HCT116 (cell line): Measurements from ENCODE around the gene ZNF653. TPM values are rescaled to one million over a fixed set of nuclear protein-coding genes. Genes with fewer than 3 reads are reported as not detected.
A peak's percentile ranks its signal among the peaks of the same experiment; 100 is the strongest.

Experiments used
- ATAC-seq: fragments of 200-7000 bp; cut with Tn5 transposase; 2 replicates; pipeline ENCODE4 v1.9.1; 2020; ENCODE audit warnings: mild to moderate bottlenecking, moderate library complexity
- BruUV-seq: library from RNA; stranded (reverse); fragments of 400-500 nt; replicated peaks from 2 replicates; lab custom pipeline; 2021; lab: Mats Ljungman, UMichigan
- CTCF ChIA-PET: fragments of 300-600 bp; sonication (Branson Sonifier 250); formaldehyde crosslinking; loops from one replicate; lab custom pipeline; 2021; ENCODE audit warnings: antibody characterized with exemption; lab: Charles Lee
- POLR2A ChIA-PET: fragments of 300-600, 350-600 bp; sonication (Branson Sonifier 250); formaldehyde crosslinking; loops from one replicate; lab custom pipeline; 2021; ENCODE audit warnings: antibody characterized with exemption; lab: Charles Lee
- RAD21 ChIA-PET, 2 experiments: fragments of 300-600 bp; sonication (Branson Sonifier 250); formaldehyde crosslinking; loops; one replicate each; lab custom pipeline; 2023; ENCODE audit warnings: low total read pairs in 2 of 2; ENCODE audit not compliant: uncharacterized antibody in 2 of 2, unreplicated experiment in 2 of 2, low non-redundant PET in 1 of 2; lab: Charles Lee
- DNase-seq: peaks from one replicate; pipeline ENCODE4 v3.0.0-alpha.2; 2010; ENCODE audit warnings: low read depth, low spot score
- H2AFZ ChIP-seq: fragments of 200-600 bp; shearing (Covaris generic), sonication (generic); 2 replicates; pipeline ENCODE4 v1.6.1; 2017; ENCODE audit warnings: low read depth, mixed run types, mixed read lengths, antibody characterized with exemption, low read length; ENCODE audit not compliant: poor library complexity, severe bottlenecking
- H3K27ac ChIP-seq: 2 replicates; pipeline ENCODE4 v1.5.1; 2012; ENCODE audit warnings: low read depth, low read length
- H3K27me3 ChIP-seq: fragments of 200-600 bp; sonication (generic); 2 replicates; pipeline ENCODE4 v1.6.1; 2016; ENCODE audit warnings: mixed run types, low read length, mixed read lengths; ENCODE audit not compliant: insufficient read depth
- H3K36me3 ChIP-seq, 2 experiments: fragments of 200-500 bp in 1 of 2; fragments of 200-600 bp in 1 of 2; sonication (Bioruptor generic) in 1 of 2; sonication (generic) in 1 of 2; 2 replicates each; pipeline versions ENCODE4 v1.5.1 to v1.6.1; 2014 to 2016; ENCODE audit warnings: low read length in 2 of 2, inconsistent platforms in 1 of 2, mixed read lengths in 1 of 2, mixed run types in 1 of 2; ENCODE audit not compliant: insufficient read depth in 2 of 2, control insufficient read depth in 1 of 2
- H3K4me1 ChIP-seq, 2 experiments: fragments of 200-600 bp in 1 of 2; sonication (generic) in 1 of 2; 2 replicates each; pipeline versions ENCODE4 v1.5.1 to v1.6.1; 2012 to 2017; ENCODE audit warnings: low read length in 2 of 2, inconsistent platforms in 1 of 2, mild to moderate bottlenecking in 1 of 2, mixed read lengths in 1 of 2, mixed run types in 1 of 2, moderate library complexity in 1 of 2; ENCODE audit not compliant: insufficient read depth in 2 of 2, control insufficient read depth in 1 of 2
- H3K4me2 ChIP-seq: fragments of 200-600 bp; sonication (generic); 2 replicates; pipeline ENCODE4 v1.6.1; 2017; ENCODE audit warnings: mixed run types, low read length, mixed read lengths
- H3K4me3 ChIP-seq, 2 experiments: fragments of 200-600 bp in 1 of 2; sonication (generic) in 1 of 2; replicated peaks in 1 of 2; 2 replicates each; pipeline ENCODE4 v1.5.1; 2011 to 2016; ENCODE audit warnings: low read length in 2 of 2, control low read depth in 1 of 2, low read depth in 1 of 2, mild to moderate bottlenecking in 1 of 2, mixed read lengths in 1 of 2, mixed run types in 1 of 2
- H3K79me2 ChIP-seq: fragments of 200-600 bp; sonication (generic); 2 replicates; pipeline ENCODE4 v1.6.1; 2017; ENCODE audit warnings: mild to moderate bottlenecking, mixed run types, low read length, moderate library complexity, mixed read lengths; ENCODE audit not compliant: insufficient read depth
- H3K9ac ChIP-seq: fragments of 200-600 bp; sonication (generic); 2 replicates; pipeline ENCODE4 v1.6.1; 2016; ENCODE audit warnings: low read length, mixed read lengths
- H3K9me2 ChIP-seq: fragments of 200-600 bp; sonication (generic), shearing (Covaris generic); 2 replicates; pipeline ENCODE4 v1.6.1; 2017; ENCODE audit warnings: mixed run types, mild to moderate bottlenecking, moderate library complexity; ENCODE audit not compliant: insufficient read depth
- H3K9me3 ChIP-seq, 2 experiments: fragments of 200-500 bp in 1 of 2; fragments of 200-600 bp in 1 of 2; sonication (Bioruptor generic) in 1 of 2; sonication (generic) in 1 of 2; 2 replicates each; pipeline ENCODE4 v1.6.1; 2014 to 2017; ENCODE audit warnings: low read length in 2 of 2, mixed read lengths in 2 of 2, inconsistent platforms in 1 of 2, low read depth in 1 of 2, mild to moderate bottlenecking in 1 of 2, mixed run types in 1 of 2, moderate library complexity in 1 of 2; ENCODE audit not compliant: control insufficient read depth in 1 of 2, insufficient read depth in 1 of 2
- H4K20me1 ChIP-seq: fragments of 200-600 bp; sonication (generic), shearing (Covaris generic); 2 replicates; pipeline ENCODE4 v1.6.1; 2017; ENCODE audit warnings: mixed run types, mild to moderate bottlenecking, moderate library complexity; ENCODE audit not compliant: insufficient read depth
- CBX3 ChIP-seq: IDR thresholded peaks from 2 replicates; pipeline ENCODE4 v1.6.1; 2012; ENCODE audit warnings: low read depth
- CEBPB ChIP-seq: IDR thresholded peaks from 2 replicates; pipeline ENCODE4 v1.6.1; 2012; ENCODE audit warnings: low read depth
- EGR1 ChIP-seq: IDR thresholded peaks from 2 replicates; pipeline ENCODE4 v1.6.1; 2012; ENCODE audit warnings: low read depth
- ELF1 ChIP-seq: IDR thresholded peaks from 2 replicates; pipeline ENCODE4 v1.6.1; 2012; ENCODE audit warnings: low read depth, borderline replicate concordance
- EZH2 ChIP-seq: fragments of 200-600 bp; sonication (generic); IDR thresholded peaks from 2 replicates; pipeline ENCODE4 v1.6.1; 2017; ENCODE audit warnings: antibody characterized with exemption, mixed run types
- FOSL1 ChIP-seq: IDR thresholded peaks from 2 replicates; pipeline ENCODE4 v1.6.1; 2012; ENCODE audit warnings: low read depth
- JUND ChIP-seq: IDR thresholded peaks from 2 replicates; pipeline ENCODE4 v1.6.1; 2012
- POLR2A ChIP-seq: IDR thresholded peaks from 2 replicates; pipeline ENCODE4 v1.7.0; 2011; ENCODE audit warnings: borderline replicate concordance; ENCODE audit not compliant: insufficient read depth, insufficient read length; ENCODE audit errors: extremely low read depth
- RAD21 ChIP-seq: IDR thresholded peaks from 2 replicates; pipeline ENCODE4 v1.6.1; 2012; ENCODE audit warnings: low read depth, mild to moderate bottlenecking
- SIN3A ChIP-seq: IDR thresholded peaks from 2 replicates; pipeline ENCODE4 v1.6.1; 2012; ENCODE audit warnings: low read depth
- SP1 ChIP-seq: IDR thresholded peaks from 2 replicates; pipeline ENCODE4 v1.6.1; 2012; ENCODE audit warnings: low read depth
- SRF ChIP-seq: IDR thresholded peaks from 2 replicates; pipeline ENCODE4 v1.6.1; 2012; ENCODE audit warnings: low read depth
- YY1 ChIP-seq: IDR thresholded peaks from 2 replicates; pipeline ENCODE4 v1.6.1; 2011; ENCODE audit warnings: low read length, low read depth, moderate library complexity, mild to moderate bottlenecking; ENCODE audit not compliant: insufficient replicate concordance; ENCODE audit errors: extremely low read depth
- ZFX ChIP-seq: fragments of 450-650 bp; IDR thresholded peaks from 2 replicates; pipeline ENCODE4 v1.6.1; 2017
- ZNF274 ChIP-seq: fragments of 200-500 bp; sonication (Bioruptor generic); IDR thresholded peaks from 2 replicates; pipeline ENCODE4 v1.6.1; 2014; ENCODE audit warnings: mild to moderate bottlenecking, low read depth, low read length, inconsistent platforms
- intact Hi-C: fragments of 100-400 bp; cut with micrococcal nuclease; formaldehyde crosslinking; loops from 2 replicates; pipeline ENCODE4 v1.10.0; 2022
- total RNA-seq: library from RNA; stranded (reverse); gene quantifications from one replicate; pipeline ENCODE4 v1.2.1, GENCODE V29; 2021; ENCODE audit not compliant: unreplicated experiment
- TF ChIP-seq, protein P1 (sequence below): IDR thresholded peaks from 2 replicates; pipeline ENCODE4 v1.6.1; 2012

Gene ZNF653
- total RNA-seq, 1 experiment from 2014 or later: 16.1 TPM

DNA sequence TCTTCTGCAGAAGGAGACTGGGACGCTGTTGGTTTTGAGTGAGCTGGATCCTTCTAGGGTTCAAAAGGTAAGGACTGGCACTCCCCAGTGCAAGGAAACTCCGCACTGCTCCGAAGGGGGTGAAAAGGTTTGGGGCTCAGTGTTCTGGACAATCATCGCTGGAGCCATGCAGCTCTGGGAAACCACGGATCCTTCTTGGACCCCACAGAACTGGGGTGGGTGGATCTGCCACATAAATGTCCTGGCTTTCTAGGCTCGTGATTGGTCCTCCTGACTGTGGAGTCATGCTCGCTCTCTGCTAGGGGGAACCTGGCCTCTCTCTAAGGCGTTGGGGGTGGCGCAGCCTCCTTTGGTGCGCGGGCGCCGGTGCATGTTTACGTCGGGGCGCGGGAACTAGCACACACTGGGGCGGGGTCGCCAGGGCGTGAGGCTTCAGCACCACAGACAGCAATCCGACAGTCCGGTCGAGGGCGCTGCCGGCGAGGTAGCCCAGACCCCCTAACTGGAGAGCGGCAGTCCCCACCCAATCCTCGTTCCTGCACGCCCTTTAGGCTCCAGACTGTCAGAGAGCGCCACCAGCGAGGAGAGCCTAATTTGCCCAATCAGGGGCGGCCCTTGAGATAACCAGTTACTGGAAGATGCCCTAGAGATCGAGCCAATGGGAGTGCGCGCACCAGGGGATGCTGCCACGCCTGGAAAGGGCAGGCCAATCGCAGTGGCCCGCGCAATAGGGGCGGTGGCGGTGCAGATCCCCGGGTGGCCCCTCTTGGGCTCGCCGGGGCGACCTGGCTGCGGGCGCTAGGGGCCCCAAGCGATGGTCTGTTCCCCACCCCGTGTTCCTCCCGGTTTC is 23.9 kb downstream of the ZNF653 start:
- Histone ChIP-seq H3K79me2 (no peaks in the 10 kb centered on the region), H3K9ac (no peak overlapping the region), H3K27me3 (no peaks in the 10 kb centered on the region), H3K4me1 (peaks cover 0 to 3% of the 10 kb centered on the region in 2 experiments; a peak in 1 of 4 replicates), H4K20me1 (no peaks in the 10 kb centered on the region), H3K9me3 (no peaks in the 10 kb centered on the region), H3K4me2 (no peak overlapping the region), H2AFZ (no peak overlapping the region), H3K36me3 (no peaks in the 10 kb centered on the region), H3K9me2 (no peaks in the 10 kb centered on the region), H3K27ac (no peak overlapping the region), H3K4me3 (no peak overlapping the region)
- intact Hi-C loops: loop anchor here (2.0 kb wide), 1 partner anchor 187 kb away; no protein-coding TSS in a partner anchor
- RAD21 ChIA-PET: interaction anchor here (1.0 to 1.3 kb wide), 3 partner anchors 100 to 188 kb away, joined by 3 to 9 read pairs (median 3); no protein-coding TSS in a partner anchor
- POLR2A ChIA-PET: interaction anchor here (0.9 kb wide), 1 partner anchor 101 kb away, joined by 6 read pairs; no protein-coding TSS in a partner anchor
- no TSS peak for BruUV-seq
- TF ChIP-seq YY1 (no peak), JUND (no peak), CBX3 (no peak), SIN3A (no peak), ELF1 (no peak), ZNF274 (no peak), EZH2 (no peak), SRF (no peak), CEBPB (no peak), EGR1 (no peak), FOSL1 (no peak), POLR2A (no peak), SP1 (no peak), ZFX (no peak), RAD21 (no peak)
- TF ChIP-seq, protein P1, sequence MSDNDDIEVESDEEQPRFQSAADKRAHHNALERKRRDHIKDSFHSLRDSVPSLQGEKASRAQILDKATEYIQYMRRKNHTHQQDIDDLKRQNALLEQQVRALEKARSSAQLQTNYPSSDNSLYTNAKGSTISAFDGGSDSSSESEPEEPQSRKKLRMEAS: no peak
- no peak for DNase-seq
- peak; percentile 22; the same call in 1 of the 2 replicates for ATAC-seq
- CTCF ChIA-PET: interaction anchor here (0.8 to 1.9 kb wide), 9 partner anchors 13 to 238 kb away, joined by 3 to 14 read pairs (median 5); partner anchors contain the start of genes EPOR and SWSAP1
